Osteocyte (in vitro differentiated cells): ENCODE data around the gene SPACA5B. TPM values are rescaled to one million over a fixed set of nuclear protein-coding genes. Genes with fewer than 3 reads are reported as not detected.
"Not testable (repeated sequence)": the region's sequence is repeated elsewhere in the genome, so short reads cannot be mapped to it uniquely, and the experiment has no call there.

ENCODE experiments used
- DNase-seq: peaks from one replicate; pipeline ENCODE4 v3.0.0; 2021; ENCODE audit warnings: mixed read lengths; ENCODE audit not compliant: unreplicated experiment; ENCODE audit errors: extremely low spot score
- H3K27ac Mint-ChIP-seq: one replicate; pipeline ENCODE4 v1.8.0; 2021; ENCODE audit warnings: mild to moderate bottlenecking, mixed read lengths; ENCODE audit not compliant: unreplicated experiment
- H3K27me3 Mint-ChIP-seq: one replicate; pipeline ENCODE4 v1.8.0; 2021; ENCODE audit warnings: mixed read lengths; ENCODE audit not compliant: unreplicated experiment
- H3K36me3 Mint-ChIP-seq: one replicate; pipeline ENCODE4 v1.8.0; 2021; ENCODE audit warnings: mixed read lengths; ENCODE audit not compliant: unreplicated experiment
- H3K4me1 Mint-ChIP-seq: one replicate; pipeline ENCODE4 v1.8.0; 2021; ENCODE audit warnings: mixed read lengths; ENCODE audit not compliant: unreplicated experiment
- H3K4me3 Mint-ChIP-seq: one replicate; pipeline ENCODE4 v1.8.0; 2021; ENCODE audit warnings: mild to moderate bottlenecking, moderate library complexity, mixed read lengths; ENCODE audit not compliant: unreplicated experiment
- H3K9me3 Mint-ChIP-seq: one replicate; pipeline ENCODE4 v1.8.0; 2021; ENCODE audit warnings: mixed read lengths; ENCODE audit not compliant: unreplicated experiment
- total RNA-seq: library from RNA; stranded (reverse); gene quantifications from 2 replicates; pipeline ENCODE4 v1.2.1, GENCODE V29; 2021
- TF ChIP-seq, protein P1 (sequence below): fragments of 200-600 bp; sonication (generic); IDR thresholded peaks from 2 replicates; pipeline ENCODE4 v1.5.0; 2021; ENCODE audit warnings: antibody characterized with exemption, mild to moderate bottlenecking, moderate library complexity

SPACA5B gene
- total RNA-seq, 1 donor from 2014 or later = not detected

DNA sequence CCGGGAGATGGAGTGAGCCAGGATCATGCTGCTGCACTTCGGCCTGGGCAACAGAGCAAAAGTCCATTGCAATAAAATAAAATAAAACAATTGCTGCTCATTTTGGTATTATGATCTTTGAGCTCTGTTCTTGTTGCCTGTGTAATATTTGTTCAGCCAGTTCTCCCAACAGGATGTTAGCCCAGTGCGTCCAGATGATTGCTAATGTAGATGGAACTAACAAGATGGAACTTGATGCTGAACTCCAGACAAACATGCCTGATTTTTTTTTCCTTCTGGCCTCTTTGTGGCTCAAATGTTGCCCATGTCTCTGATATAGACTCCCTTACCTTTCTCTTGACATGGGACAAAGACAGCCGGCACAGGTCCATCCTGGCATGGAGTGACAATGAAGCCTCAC, 50.4 kb downstream of the SPACA5B start:
- TF ChIP-seq, protein P1, sequence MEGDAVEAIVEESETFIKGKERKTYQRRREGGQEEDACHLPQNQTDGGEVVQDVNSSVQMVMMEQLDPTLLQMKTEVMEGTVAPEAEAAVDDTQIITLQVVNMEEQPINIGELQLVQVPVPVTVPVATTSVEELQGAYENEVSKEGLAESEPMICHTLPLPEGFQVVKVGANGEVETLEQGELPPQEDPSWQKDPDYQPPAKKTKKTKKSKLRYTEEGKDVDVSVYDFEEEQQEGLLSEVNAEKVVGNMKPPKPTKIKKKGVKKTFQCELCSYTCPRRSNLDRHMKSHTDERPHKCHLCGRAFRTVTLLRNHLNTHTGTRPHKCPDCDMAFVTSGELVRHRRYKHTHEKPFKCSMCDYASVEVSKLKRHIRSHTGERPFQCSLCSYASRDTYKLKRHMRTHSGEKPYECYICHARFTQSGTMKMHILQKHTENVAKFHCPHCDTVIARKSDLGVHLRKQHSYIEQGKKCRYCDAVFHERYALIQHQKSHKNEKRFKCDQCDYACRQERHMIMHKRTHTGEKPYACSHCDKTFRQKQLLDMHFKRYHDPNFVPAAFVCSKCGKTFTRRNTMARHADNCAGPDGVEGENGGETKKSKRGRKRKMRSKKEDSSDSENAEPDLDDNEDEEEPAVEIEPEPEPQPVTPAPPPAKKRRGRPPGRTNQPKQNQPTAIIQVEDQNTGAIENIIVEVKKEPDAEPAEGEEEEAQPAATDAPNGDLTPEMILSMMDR = no peak
- Mint-ChIP-seq H3K27me3 (no peaks in the 10 kb centered on the region), H3K9me3 (no peaks in the 10 kb centered on the region), H3K4me1 (no peaks in the 10 kb centered on the region), H3K4me3 (no peak overlapping the region), H3K27ac (no peak overlapping the region), H3K36me3 (no peaks in the 10 kb centered on the region)
- DNase-seq = no peak

GRCh38 chrX:48181882-48182281, 51.5 kb downstream of the SPACA5B start:
- H3K27me3 Mint-ChIP-seq, H3K4me3 Mint-ChIP-seq, DNase-seq, H3K36me3 Mint-ChIP-seq, H3K9me3 Mint-ChIP-seq, H3K4me1 Mint-ChIP-seq, H3K27ac Mint-ChIP-seq: not testable (repeated sequence)

Other genes starting within 250 kb of the SPACA5B start
- gene ZNF182, start 126.6 kb upstream of the SPACA5B start, total RNA-seq = 5.4 and 6.0 TPM in 2 replicates
- not detected in 2 replicates for gene SPACA5, start 123.6 kb upstream of the SPACA5B start, total RNA-seq
- 2.4 and 3.3 TPM in 2 replicates for gene ZNF630, start 59.0 kb upstream of the SPACA5B start, total RNA-seq
- not detected in 2 replicates for gene SSX5, start 66.2 kb downstream of the SPACA5B start, total RNA-seq
- gene SSX1, start 124.8 kb downstream of the SPACA5B start, total RNA-seq = not detected in 2 replicates
- not detected in 2 replicates for gene SSX3, start 226.1 kb downstream of the SPACA5B start, total RNA-seq